H54 (cell line): Measurements from ENCODE around the gene VCL.
A peak's percentile ranks its signal among the peaks of the same experiment; 100 is the strongest.
"Not testable (repeated sequence)": the region's sequence is repeated elsewhere in the genome, so short reads cannot be mapped to it uniquely, and the experiment has no call there.

Source experiments
- DNase-seq: peaks from one replicate; pipeline ENCODE4 v3.0.0; 2011; ENCODE audit warnings: low spot score, mixed read lengths; ENCODE audit not compliant: insufficient read length
- FAIRE-seq: peaks from 3 replicates; lab custom pipeline; 2011; peaks lifted over from hg19 to GRCh38; lab: Jason Lieb, UNC
- POLR2A ChIP-seq: IDR thresholded peaks from 2 replicates; pipeline ENCODE4 v1.6.1; 2011; ENCODE audit warnings: low read depth, mild to moderate bottlenecking, low read length

The VCL gene

DNA sequence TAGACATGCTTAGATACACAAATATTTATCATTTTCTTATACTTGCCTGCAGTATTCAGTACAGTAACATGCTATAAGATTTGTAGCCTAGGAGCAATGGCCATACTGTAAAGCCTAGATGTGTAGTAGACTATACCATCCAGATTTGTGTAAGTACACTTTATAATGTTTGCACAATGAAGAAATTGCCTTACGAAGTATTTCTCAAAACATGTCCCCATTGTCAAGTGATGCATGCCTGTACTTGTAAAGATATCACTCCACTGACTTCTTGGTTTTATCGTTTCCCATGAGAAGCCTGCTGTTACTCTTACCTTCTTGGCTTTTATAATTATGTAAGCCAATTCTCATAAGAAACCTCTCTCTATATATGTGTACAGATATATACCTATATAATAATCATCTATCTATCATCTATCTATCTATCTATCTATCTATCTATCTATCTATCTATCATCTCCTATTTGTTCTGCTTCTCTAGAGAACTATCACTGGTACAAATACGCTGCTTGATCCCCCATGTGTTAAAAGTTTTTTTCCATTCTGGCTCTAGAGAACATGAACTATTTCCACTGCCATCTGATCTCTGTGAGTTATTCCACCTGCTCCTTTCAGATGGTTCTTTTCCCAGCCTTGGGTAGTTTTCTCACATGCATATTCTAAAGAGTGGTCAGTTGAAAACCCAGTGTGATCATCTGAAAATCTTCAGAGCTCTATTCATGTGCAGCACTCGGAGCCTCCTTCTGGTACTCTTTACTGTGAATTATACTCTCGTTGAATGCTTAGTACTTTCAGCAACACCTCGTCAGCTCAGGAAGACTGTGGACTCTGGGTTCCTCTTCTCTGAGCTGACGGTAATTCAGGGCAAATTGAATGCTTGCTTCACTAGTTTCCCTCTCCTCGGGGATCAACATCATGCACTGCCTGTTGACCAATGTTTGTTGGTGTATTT lies 14.5 kb upstream of the VCL start:
- FAIRE-seq = peak; percentile 11

DNA sequence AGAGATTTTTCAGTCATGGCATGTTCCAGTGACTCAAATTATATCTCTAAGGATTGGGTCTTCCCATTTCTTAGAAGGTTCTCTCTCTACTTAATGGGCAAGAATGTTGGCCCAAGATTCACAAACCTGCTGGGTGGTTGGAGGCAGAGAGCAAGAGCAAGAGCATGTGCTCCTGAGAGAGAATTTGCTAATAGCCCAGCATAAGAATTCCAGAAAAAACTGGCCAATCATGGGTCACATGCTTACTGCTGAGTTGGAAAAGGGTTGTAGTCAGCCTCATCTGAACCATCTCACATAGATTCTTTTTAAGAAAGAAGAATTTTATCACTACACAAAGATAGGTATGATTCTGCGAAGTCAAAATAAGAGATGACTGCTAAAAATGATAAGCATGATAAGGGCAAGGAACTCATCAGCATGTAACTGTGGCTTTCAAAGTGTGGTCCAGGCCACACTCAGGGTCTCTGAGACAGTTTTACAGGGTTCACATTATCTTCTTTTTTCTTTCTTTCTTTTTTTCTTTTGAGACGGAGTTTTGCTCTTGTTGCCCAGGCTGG lies 8.2 kb upstream of the VCL start:
- TF ChIP-seq POLR2A = no peak
- DNase-seq (no peak), FAIRE-seq (no peak)

More for the DNA sequence above, 14.5 kb upstream of the VCL start:
- no peak for DNase-seq
- no peak for TF ChIP-seq POLR2A

DNA sequence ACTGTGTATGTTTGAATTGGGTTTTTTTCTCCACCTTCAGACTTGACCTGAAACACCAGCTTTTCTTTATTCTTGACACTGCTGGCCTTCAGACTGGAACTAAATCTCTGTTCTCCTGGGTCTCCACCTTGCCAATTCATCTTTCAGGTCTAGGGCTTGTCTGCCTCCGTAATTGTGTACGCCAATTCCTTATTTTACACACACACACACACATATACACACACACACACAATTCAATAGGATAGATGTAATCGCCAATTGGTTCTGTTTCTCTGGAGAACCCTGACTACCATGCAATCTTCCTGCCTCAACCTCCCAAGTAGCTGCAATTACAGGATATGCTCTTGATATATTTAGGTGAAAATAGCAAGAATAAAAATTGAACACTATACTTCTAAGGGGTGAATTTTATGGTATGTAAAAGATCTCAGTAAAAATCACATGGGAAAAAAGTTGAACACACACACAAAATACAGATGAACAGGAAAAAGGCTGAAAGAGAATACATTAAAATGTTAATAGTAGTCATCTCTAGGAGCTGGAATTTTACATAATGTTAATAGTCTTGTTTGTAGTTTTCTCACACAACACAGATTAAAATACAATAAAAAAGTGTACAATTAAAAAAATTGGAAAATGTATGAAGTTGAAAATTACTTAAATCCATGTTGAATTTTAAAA lies 6.6 kb upstream of the VCL start:
- DNase-seq = no peak
- TF ChIP-seq POLR2A = no peak
- FAIRE-seq = no peak

DNA sequence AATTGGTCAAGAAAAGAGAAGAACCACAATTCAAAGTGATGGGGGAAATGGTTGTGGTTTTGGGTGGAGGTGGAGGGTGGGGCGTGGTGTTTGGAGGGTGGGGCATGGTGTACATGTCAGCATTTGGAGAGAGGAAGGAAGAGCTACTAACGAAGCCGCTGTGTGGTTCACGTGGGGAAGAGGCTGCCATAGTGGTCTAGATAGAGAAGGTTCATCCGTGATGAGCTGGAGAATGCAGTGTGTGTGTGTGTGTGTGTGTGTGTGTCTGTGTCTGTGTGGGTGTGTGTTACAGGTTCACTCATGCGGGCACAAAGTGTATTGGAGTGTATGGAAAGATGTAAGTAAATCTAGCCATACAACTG lies 6.1 kb upstream of the VCL start:
- no peak for DNase-seq
- TF ChIP-seq POLR2A = no peak
- no peak for FAIRE-seq

DNA sequence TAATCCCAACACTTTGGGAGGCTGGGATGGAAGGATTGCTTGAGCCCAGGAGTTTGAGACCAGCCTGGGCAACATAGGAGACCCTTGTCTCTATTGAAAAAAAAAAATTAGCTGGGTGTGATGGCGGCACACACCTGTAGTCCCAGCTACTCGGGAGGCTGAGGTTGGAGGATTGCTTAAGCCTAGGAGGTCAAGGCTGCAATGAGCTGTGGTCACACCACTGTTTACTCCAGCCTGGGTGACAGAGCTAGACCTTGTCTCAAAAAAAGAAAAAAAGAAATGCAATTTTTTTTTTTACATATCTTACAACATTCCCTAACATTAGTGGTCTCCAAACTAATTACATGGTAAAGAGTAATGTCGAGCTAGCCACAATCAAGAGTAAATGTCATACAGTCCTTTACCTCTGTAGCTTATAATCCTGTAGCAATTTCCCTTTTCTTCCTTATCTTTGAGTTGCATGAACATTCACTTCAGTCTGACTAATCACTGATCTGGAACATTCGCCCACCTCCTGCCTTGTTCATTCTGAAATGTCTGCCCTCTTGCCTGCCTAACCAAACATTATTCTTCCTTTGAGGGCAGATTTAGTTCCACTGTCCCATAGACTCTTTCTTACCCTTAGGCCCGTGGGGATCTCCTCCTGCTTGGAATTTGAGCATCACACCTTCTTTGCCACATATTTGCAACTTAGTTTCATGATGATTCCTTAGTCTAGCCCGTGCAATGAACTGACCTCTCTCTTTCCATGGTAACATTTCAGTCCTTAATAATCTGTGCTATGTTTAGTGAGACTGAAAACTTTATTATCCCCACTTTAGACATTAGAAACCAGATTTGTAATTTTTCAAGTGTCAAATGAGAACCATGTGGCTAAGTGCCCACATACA lies 4.8 kb upstream of the VCL start:
- DNase-seq (no peak), FAIRE-seq (peak; percentile 71)
- TF ChIP-seq POLR2A = no peak

DNA sequence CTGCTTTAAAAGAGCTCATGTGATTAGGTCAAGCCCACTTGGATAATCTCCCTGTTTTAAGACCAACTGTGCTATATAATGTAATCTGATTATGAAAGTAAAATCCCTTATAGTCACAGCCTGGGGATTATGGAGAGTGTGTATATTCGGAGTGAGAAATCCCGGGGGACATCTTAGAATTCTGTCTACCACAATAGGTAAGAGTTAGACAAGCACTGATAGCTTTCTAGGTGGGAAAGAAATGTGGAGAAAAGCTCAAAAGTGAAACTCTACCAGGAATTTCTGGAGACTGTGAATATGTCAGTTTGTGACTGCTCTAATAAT lies 2.9 kb upstream of the VCL start:
- DNase-seq = no peak
- no peak for FAIRE-seq
- TF ChIP-seq POLR2A = no peak

DNA sequence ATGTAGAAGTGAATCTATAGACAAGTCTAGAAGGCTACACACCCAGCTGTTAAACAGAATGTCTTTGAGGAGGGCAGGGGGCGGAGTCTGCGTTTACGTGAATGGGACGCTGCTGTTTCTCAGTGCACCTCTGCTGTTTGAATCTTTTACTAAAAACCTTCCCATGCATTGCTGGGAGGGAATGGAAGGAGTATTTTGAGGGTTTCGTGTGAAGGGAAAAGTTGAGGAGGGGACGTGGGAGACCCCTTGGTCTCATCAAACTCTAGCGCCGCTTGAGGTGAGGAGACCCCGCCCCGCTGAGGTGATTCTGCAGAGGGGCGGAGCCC lies 492 bp upstream of the VCL start:
- FAIRE-seq (no peak), DNase-seq (no peak)
- TF ChIP-seq POLR2A = no peak

DNA sequence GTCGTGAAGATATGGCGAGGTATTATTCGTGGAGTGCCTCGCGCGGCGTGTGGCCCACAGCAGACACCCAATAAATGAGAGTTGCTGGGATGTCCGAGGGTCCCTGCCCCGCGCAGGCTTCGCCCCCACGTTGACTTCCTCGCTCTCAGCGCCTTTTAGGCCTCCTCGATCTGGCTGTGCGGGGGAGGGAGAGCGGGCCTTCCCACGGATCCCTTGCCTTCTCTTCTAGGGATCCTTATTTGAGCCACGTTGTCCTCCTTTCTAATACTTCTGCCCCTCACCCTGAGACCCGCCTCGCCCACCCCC lies 660 bp downstream of the VCL start:
- FAIRE-seq (no peak), DNase-seq (no peak)
- no peak for TF ChIP-seq POLR2A

DNA sequence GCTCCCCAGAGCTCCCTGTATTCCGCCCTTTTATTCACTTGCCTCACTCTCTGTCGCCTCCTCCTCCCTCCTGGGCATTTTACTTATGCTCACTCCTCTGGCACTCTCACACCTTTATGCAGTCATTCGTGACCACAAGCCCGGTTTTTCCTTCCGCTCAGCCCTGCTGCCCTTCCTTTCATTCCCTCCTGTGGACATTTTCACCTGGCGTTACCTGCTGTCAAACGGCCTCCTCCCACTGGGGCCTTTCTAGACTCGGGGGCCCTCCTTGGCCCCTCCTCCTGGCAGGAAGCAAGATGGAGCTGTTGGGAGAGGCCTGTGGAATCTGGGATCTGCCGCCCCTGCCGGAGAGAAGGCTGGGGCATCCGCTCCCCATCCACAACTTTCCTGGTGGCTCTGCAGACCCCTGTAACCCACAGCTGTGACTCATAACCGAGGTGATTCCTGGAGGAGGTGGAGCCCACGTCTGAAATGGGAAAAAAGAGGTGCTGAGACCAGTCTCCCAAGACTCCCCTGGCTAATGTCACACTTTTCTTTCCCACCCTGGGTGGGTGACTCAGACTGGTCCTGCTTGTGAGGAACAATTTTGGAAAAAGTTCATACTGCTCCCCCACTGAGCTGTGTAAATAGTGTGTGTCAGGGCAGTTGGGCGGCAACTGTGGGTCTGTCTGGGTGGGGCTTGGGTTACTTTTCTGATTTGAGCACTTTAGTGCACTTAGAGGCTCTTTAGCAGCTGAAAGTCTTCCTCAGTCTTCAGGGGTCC lies 1.2 kb downstream of the VCL start:
- TF ChIP-seq POLR2A = peak; percentile 13; the same call in 1 of the 2 replicates
- DNase-seq (peak; percentile 63), FAIRE-seq (peak; percentile 81)

DNA sequence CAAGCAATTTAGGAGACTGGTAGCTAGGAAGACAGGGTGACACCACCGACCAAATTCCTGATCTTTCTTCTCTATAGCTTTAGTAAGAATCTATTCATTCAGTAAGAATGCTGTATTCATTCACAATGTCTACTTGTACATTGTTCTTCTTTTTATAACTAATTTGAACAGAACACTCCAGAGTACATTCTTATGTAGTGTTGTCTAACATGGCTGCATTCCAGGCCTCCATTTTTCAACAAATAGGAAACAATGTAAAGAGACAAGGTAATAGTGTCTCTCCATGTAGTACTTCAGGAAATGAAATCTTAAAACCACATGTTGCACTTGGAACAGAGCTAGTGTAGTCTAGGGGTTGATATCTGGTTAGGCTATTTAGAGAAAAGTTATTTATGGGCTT lies 1.8 kb downstream of the VCL start:
- no peak for FAIRE-seq
- no peak for DNase-seq
- no peak for TF ChIP-seq POLR2A

DNA sequence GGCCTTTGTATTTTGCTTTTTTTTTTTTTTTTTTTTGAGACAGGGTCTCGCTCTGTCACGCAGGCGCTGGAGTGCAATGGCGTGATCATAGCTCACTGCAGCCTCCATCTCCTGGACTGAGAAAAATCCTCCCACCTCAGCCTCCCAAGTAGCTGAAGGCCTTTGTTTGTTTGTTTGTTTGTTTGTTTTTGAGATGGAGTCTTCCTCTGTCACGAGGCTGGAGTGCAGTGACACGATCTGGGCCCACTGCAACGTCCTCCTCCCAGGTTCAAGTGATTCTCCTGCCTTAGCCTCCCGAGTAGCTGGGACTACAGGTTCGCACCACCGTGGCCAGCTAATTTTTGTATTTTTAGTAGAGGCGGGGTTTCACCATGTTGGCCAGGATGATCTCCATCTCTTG lies 2.3 kb downstream of the VCL start:
- DNase-seq, FAIRE-seq: not testable (repeated sequence)

DNA sequence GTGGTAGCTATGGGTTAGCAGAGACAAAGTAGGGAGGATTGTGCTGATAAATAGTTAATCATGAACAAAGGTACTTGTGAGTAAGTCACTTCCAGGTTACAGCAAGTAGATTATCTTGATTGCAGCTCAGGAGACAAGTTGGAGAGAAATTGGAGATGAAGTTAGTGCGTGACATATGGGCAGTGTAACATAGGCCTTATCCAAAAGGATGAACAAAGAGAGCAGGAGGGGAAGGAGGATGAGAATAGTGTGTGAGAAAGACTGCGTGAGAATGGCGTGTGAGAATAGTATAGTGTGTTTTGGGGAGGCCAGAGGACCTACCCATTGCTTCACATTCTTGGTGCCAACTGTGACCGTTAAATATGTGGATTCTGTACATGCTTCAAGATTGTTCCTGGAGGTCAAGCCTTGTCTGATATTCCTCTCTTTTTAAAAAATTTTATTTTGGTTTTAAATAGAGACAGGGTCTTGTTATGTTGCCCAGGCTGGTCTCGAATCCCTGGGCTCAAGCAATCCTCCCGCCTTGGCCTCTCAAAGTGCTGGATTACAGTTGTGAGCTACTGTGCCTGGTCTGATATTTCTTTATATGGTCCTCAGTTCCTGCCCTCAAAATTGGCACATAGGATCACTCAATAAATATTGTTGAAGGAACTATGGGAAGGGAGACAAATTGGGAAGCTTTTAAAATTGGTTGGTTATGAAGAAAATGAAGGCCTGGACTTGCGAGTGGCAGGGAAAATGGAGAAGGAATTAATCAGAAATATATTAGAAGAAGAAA lies 3.2 kb downstream of the VCL start:
- DNase-seq (no peak), FAIRE-seq (no peak)
- TF ChIP-seq POLR2A = no peak
